SK-N-SH treated with all-trans-retinoic acid at 6 μM for 48 hours (cell line): ENCODE data around the gene CGA.
"Not testable (repeated sequence)": the region's sequence is repeated elsewhere in the genome, so short reads cannot be mapped to it uniquely, and the experiment has no call there.

Experiments
- ATAC-seq: fragments of 200-7000 bp; cut with Tn5 transposase; 3 replicates; pipeline ENCODE4 v1.9.1; 2020; ENCODE audit warnings: mild to moderate bottlenecking, moderate library complexity
- ARNTL ChIP-seq: fragments of 450-650 bp; formaldehyde crosslinking; IDR thresholded peaks from 2 replicates; pipeline ENCODE4 v1.5.0; 2020; ENCODE audit warnings: low read depth, mild to moderate bottlenecking, moderate library complexity, borderline replicate concordance
- BACH2 ChIP-seq: fragments of 250-450 bp; sonication (Bioruptor Pico); IDR thresholded peaks from 2 replicates; pipeline ENCODE4 v1.9.0; 2021; ENCODE audit warnings: mild to moderate bottlenecking, borderline replicate concordance
- ESRRG ChIP-seq: fragments of 250-450 bp; sonication (Bioruptor Pico); IDR thresholded peaks from 2 replicates; pipeline ENCODE4 v1.6.1; 2021; ENCODE audit warnings: mild to moderate bottlenecking
- OSR1 ChIP-seq: fragments of 250-450 bp; sonication (Bioruptor Pico); IDR thresholded peaks from 2 replicates; pipeline ENCODE4 v1.8.0; 2022; ENCODE audit warnings: moderate library complexity, mild to moderate bottlenecking, inconsistent platforms
- PPARA ChIP-seq: fragments of 250-450 bp; sonication (Bioruptor Pico); IDR thresholded peaks from 2 replicates; pipeline ENCODE4 v1.5.0; 2020; ENCODE audit warnings: mild to moderate bottlenecking, borderline replicate concordance
- RARB ChIP-seq: fragments of 250-450 bp; sonication (Bioruptor Pico); IDR thresholded peaks from 2 replicates; pipeline ENCODE4 v1.8.0; 2021; ENCODE audit warnings: mild to moderate bottlenecking, moderate library complexity
- SNAI2 ChIP-seq: fragments of 250-450 bp; sonication (Bioruptor Pico); IDR thresholded peaks from 2 replicates; pipeline ENCODE4 v1.5.0; 2020; ENCODE audit warnings: mild to moderate bottlenecking, moderate library complexity
- TCF4 ChIP-seq: fragments of 250-450 bp; sonication (Bioruptor Pico); IDR thresholded peaks from 2 replicates; pipeline ENCODE4 v1.8.0; 2021; ENCODE audit warnings: mild to moderate bottlenecking, moderate library complexity, borderline replicate concordance
- TOX ChIP-seq: fragments of 250-450 bp; sonication (Bioruptor Pico); IDR thresholded peaks from 2 replicates; pipeline ENCODE4 v1.8.0; 2021; ENCODE audit warnings: mild to moderate bottlenecking, moderate library complexity, borderline replicate concordance
- ZC3H10 ChIP-seq: fragments of 250-450 bp; sonication (Bioruptor Pico); IDR thresholded peaks from 2 replicates; pipeline ENCODE4 v1.5.1; 2021; ENCODE audit warnings: mild to moderate bottlenecking, moderate library complexity
- ZFP3 ChIP-seq: fragments of 250-450 bp; sonication (Bioruptor Pico); IDR thresholded peaks from 2 replicates; pipeline ENCODE4 v1.5.0; 2020; ENCODE audit warnings: mild to moderate bottlenecking, moderate library complexity
- ZNF565 ChIP-seq: fragments of 450-650 bp; formaldehyde crosslinking; conservative IDR thresholded peaks from 2 replicates; pipeline ENCODE4 v1.5.0; 2020; ENCODE audit warnings: low read depth, mild to moderate bottlenecking, moderate library complexity
- ZNF70 ChIP-seq: fragments of 450-650 bp; formaldehyde crosslinking; IDR thresholded peaks from 2 replicates; pipeline ENCODE4 v1.5.0; 2020; ENCODE audit warnings: mild to moderate bottlenecking, moderate library complexity
- ZNF8 ChIP-seq: fragments of 450-650 bp; formaldehyde crosslinking; IDR thresholded peaks from 2 replicates; pipeline ENCODE4 v1.5.0; 2020; ENCODE audit warnings: mild to moderate bottlenecking, moderate library complexity
- TF ChIP-seq, protein P1 (sequence below): fragments of 250-450 bp; sonication (Bioruptor Pico); IDR thresholded peaks from 2 replicates; pipeline ENCODE4 v1.5.1; 2020; ENCODE audit warnings: low read depth, mild to moderate bottlenecking, moderate library complexity
- TF ChIP-seq, protein P2 (sequence below): fragments of 250-450 bp; sonication (Bioruptor Pico); IDR thresholded peaks from 2 replicates; pipeline ENCODE4 v1.5.1; 2021; ENCODE audit warnings: mild to moderate bottlenecking, moderate library complexity
- TF ChIP-seq, protein P3 (sequence below): fragments of 250-450 bp; sonication (Bioruptor Pico); IDR thresholded peaks from 2 replicates; pipeline ENCODE4 v1.8.0; 2020; ENCODE audit warnings: mild to moderate bottlenecking, moderate library complexity, borderline replicate concordance
- TF ChIP-seq, protein P4 (sequence below): fragments of 250-450 bp; sonication (Bioruptor Pico); IDR thresholded peaks from 2 replicates; pipeline ENCODE4 v1.8.0; 2021; ENCODE audit warnings: low read depth, mild to moderate bottlenecking, moderate library complexity, borderline replicate concordance

The CGA gene

DNA sequence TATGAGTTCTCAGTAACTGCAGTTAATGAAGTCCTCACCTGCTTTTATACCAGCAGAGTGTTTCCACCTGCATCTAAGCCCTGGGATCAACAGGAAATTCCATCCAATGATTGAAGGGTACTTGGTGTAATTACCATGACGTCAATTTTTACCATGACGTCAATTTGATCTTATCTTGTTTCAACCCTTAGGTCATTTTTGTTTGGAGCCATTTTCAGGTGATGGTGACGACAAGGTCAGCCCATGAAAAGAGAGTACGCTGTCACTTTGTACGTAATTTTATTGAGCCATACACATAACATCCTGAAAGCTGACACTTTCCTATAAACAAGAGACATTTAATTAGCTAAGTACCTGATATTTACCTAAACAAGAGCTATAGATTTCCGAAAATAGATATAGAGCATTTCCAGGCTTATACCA lies at the start of gene CGA:
TSS of gene CGA (minus strand) at position 20 of the 423 bp plus-strand sequence. CDS start 6,906 bp downstream, outside the sequence.
- no peak for TF ChIP-seq SNAI2
- no peak for ATAC-seq

DNA sequence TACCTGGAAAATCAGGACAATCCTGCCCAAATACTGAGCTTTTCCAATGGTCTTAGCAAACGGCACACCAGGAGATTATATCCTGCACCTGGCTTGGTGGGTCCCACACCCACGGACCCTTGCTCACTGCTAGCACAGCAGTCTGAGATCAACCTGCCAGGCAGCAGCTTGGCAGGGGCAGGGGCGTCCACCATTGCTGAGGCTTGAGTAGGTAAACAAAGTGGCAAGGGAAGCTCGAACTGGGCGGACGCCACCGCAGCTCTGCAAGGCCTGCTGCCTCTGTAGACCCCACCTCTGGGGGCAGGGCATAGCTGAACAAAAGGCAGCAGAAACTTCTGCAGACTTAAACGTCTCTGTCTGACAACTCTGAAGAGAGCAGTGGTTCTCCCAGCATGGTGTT lies 45.0 kb upstream of the CGA start:
- ATAC-seq: not testable (repeated sequence)

DNA sequence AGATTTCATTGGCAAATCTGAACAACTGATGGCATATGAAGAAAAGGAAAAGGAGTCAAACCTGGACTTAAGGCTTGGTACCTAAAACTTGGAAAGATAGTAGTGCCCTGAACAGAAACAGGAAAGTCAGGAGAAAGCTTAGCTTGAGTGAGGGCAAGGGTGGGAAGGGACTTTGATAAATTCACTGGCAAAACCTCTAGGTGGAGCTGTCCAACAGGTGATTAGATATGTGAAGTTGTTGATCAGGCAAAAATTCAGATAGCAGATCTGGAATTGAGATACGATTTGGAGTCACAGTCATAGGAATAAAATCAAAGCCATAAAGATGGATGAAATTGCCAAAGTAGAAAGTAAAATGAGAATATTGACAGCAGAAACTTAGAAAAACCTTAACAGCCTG lies 44.3 kb upstream of the CGA start:
- peak; percentile 89 for ATAC-seq
- TF ChIP-seq ZNF70 (CRISPR knock-in tag): no peak
- TF ChIP-seq, protein P1, sequence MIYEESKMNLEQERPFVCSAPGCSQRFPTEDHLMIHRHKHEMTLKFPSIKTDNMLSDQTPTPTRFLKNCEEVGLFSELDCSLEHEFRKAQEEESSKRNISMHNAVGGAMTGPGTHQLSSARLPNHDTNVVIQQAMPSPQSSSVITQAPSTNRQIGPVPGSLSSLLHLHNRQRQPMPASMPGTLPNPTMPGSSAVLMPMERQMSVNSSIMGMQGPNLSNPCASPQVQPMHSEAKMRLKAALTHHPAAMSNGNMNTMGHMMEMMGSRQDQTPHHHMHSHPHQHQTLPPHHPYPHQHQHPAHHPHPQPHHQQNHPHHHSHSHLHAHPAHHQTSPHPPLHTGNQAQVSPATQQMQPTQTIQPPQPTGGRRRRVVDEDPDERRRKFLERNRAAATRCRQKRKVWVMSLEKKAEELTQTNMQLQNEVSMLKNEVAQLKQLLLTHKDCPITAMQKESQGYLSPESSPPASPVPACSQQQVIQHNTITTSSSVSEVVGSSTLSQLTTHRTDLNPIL (CRISPR knock-in tag): no peak
- TF ChIP-seq TCF4 (CRISPR knock-in tag): no peak
- no peak for TF ChIP-seq OSR1 (CRISPR knock-in tag)
- TF ChIP-seq, protein P2, sequence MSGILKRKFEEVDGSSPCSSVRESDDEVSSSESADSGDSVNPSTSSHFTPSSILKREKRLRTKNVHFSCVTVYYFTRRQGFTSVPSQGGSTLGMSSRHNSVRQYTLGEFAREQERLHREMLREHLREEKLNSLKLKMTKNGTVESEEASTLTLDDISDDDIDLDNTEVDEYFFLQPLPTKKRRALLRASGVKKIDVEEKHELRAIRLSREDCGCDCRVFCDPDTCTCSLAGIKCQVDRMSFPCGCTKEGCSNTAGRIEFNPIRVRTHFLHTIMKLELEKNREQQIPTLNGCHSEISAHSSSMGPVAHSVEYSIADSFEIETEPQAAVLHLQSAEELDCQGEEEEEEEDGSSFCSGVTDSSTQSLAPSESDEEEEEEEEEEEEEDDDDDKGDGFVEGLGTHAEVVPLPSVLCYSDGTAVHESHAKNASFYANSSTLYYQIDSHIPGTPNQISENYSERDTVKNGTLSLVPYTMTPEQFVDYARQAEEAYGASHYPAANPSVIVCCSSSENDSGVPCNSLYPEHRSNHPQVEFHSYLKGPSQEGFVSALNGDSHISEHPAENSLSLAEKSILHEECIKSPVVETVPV (CRISPR knock-in tag): no peak
- TF ChIP-seq, protein P3, sequence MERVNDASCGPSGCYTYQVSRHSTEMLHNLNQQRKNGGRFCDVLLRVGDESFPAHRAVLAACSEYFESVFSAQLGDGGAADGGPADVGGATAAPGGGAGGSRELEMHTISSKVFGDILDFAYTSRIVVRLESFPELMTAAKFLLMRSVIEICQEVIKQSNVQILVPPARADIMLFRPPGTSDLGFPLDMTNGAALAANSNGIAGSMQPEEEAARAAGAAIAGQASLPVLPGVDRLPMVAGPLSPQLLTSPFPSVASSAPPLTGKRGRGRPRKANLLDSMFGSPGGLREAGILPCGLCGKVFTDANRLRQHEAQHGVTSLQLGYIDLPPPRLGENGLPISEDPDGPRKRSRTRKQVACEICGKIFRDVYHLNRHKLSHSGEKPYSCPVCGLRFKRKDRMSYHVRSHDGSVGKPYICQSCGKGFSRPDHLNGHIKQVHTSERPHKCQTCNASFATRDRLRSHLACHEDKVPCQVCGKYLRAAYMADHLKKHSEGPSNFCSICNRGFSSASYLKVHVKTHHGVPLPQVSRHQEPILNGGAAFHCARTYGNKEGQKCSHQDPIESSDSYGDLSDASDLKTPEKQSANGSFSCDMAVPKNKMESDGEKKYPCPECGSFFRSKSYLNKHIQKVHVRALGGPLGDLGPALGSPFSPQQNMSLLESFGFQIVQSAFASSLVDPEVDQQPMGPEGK (CRISPR knock-in tag): no peak
- no peak for TF ChIP-seq ZC3H10 (CRISPR knock-in tag)
- TF ChIP-seq ZFP3 (CRISPR knock-in tag): no peak
- TF ChIP-seq ZNF8: no peak
- no peak for TF ChIP-seq ARNTL (CRISPR knock-in tag)
- TF ChIP-seq TOX (CRISPR knock-in tag): no peak
- TF ChIP-seq BACH2 (CRISPR knock-in tag): no peak
- TF ChIP-seq ESRRG (CRISPR knock-in tag): no peak

DNA sequence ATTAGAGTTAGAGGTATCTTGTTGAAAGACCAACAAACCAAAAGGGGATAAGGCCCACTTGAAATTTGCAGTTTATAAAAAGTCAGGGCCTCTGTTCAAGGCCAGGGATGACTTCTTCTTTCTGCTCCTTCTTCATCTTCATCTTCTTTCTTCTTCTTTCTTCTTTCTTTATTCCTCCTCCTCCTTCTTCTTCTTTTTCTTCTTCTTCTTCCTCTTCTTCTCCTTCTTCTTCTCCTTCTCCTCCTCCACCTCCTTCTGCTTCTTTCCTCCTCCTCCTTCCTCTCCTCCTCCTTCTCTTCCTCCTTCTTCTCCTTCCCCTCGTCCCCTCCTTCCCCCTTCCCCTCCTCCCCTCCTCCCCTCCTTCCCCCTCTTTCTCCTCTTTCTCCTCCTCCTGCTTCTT lies 42.1 kb upstream of the CGA start:
- TF ChIP-seq ZFP3 (CRISPR knock-in tag): no peak
- no peak for TF ChIP-seq BACH2 (CRISPR knock-in tag)
- TF ChIP-seq TOX (CRISPR knock-in tag): no peak
- TF ChIP-seq ARNTL (CRISPR knock-in tag): no peak
- no peak for TF ChIP-seq ESRRG (CRISPR knock-in tag)
- TF ChIP-seq RARB (CRISPR knock-in tag): no peak
- ATAC-seq: no peak

DNA sequence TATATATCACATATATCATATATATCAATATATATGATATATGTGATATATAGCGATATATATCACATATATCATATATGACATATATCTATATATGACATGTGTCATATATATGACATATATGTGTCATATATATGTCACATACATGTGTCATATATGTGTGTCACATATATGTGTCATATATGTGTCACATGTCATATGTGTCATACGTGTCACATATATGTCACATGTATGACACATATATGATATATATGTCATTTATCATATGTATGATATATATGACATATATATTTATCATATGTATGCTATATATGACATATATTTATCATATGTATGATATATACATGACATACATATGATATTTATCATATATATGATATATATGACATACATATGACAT lies 32.8 kb upstream of the CGA start:
- no peak for ATAC-seq
- TF ChIP-seq BACH2 (CRISPR knock-in tag): no peak
- TF ChIP-seq, protein P4, sequence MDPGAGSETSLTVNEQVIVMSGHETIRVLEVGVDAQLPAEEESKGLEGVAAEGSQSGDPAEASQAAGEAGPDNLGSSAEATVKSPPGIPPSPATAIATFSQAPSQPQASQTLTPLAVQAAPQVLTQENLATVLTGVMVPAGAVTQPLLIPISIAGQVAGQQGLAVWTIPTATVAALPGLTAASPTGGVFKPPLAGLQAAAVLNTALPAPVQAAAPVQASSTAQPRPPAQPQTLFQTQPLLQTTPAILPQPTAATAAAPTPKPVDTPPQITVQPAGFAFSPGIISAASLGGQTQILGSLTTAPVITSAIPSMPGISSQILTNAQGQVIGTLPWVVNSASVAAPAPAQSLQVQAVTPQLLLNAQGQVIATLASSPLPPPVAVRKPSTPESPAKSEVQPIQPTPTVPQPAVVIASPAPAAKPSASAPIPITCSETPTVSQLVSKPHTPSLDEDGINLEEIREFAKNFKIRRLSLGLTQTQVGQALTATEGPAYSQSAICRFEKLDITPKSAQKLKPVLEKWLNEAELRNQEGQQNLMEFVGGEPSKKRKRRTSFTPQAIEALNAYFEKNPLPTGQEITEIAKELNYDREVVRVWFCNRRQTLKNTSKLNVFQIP (CRISPR knock-in tag): no peak
- no peak for TF ChIP-seq ESRRG (CRISPR knock-in tag)
- no peak for TF ChIP-seq ZNF70 (CRISPR knock-in tag)
- no peak for TF ChIP-seq PPARA (CRISPR knock-in tag)
- no peak for TF ChIP-seq TCF4 (CRISPR knock-in tag)
- no peak for TF ChIP-seq ZNF8
- no peak for TF ChIP-seq SNAI2
- TF ChIP-seq ZNF565: no peak

DNA sequence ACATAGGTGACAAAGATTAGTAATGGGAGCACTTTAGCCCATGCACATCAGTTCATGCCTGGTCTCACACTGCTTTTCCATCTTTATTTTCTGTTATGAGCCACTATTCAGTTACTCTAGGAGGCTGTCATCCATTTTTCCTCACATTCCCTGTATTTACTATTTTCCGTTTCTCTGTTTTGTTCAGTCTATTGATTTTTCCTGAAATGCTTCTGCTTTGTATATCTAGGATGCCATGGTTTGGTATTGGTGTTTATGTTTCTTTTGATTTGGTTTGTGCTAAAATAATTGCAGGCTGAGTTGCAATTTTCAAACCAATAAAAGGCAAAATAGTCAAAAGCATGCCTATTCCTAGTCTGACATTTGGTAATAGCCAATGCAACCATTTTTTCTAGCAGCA lies 31.6 kb upstream of the CGA start:
- TF ChIP-seq ZNF70 (CRISPR knock-in tag) (no peak), ARNTL (CRISPR knock-in tag) (no peak), ESRRG (CRISPR knock-in tag) (no peak), ZNF565 (no peak), RARB (CRISPR knock-in tag) (no peak), BACH2 (CRISPR knock-in tag) (no peak), ZNF8 (no peak)
- TF ChIP-seq, protein P4 (CRISPR knock-in tag): no peak
- ATAC-seq: no peak
